ENCODE data around the gene FXYD2.
"Not testable (repeated sequence)": the region's sequence is repeated elsewhere in the genome, so short reads cannot be mapped to it uniquely, and the experiment has no call there.

The FXYD2 gene

GRCh38 chr11:117819096-117820040 is 5.2 kb downstream of the FXYD2 start:
- DNase-seq = peak; percentile 80

GRCh38 chr11:117818041-117818873 is 6.3 kb downstream of the FXYD2 start:
- DNase-seq = no peak

- peak; percentile 77 for DNase-seq
These were observed 7.0 kb downstream of the FXYD2 start for GRCh38 chr11:117817368-117818040.

GRCh38 chr11:117816846-117817367 is 7.6 kb downstream of the FXYD2 start:
- no peak for DNase-seq

GRCh38 chr11:117816151-117816741 is 8.3 kb downstream of the FXYD2 start:
- DNase-seq = no peak

- no peak for DNase-seq
These were observed 9.2 kb downstream of the FXYD2 start for GRCh38 chr11:117815262-117815803.

GRCh38 chr11:117814766-117815261 is 9.7 kb downstream of the FXYD2 start:
- peak; percentile 79 for DNase-seq

GRCh38 chr11:117814204-117814765 is 10.3 kb downstream of the FXYD2 start:
- no peak for DNase-seq

GRCh38 chr11:117810056-117810451 is 14.5 kb downstream of the FXYD2 start:
- DNase-seq = not testable (repeated sequence)

- DNase-seq = peak; percentile 67
These were observed 15.1 kb downstream of the FXYD2 start for GRCh38 chr11:117809236-117810055.

GRCh38 chr11:117808784-117809183 is 15.8 kb downstream of the FXYD2 start:
- DNase-seq = no peak

- no peak for DNase-seq
These were observed 16.8 kb downstream of the FXYD2 start for GRCh38 chr11:117807482-117808327.

- DNase-seq = no peak
These were observed 17.7 kb downstream of the FXYD2 start for GRCh38 chr11:117806846-117807245.

- DNase-seq = no peak
These were observed 19.5 kb downstream of the FXYD2 start for GRCh38 chr11:117805045-117805444.

- no peak for DNase-seq
These were observed 20.6 kb downstream of the FXYD2 start for GRCh38 chr11:117803896-117804295.

GRCh38 chr11:117799634-117800033 is 24.9 kb downstream of the FXYD2 start:
- DNase-seq = no peak

GRCh38 chr11:117796872-117797529 is 27.5 kb downstream of the FXYD2 start, which contains the start of gene DSCAML1:
DSCAML1 (minus strand) TSS chr11:117797216; CDS start chr11:117797079, 137 bp downstream.
- no peak for DNase-seq

- no peak for DNase-seq
These were observed 28.1 kb downstream of the FXYD2 start for GRCh38 chr11:117796456-117796871.
